COR-L47 (cell line): ENCODE measurements around the gene CTNNBL1.
A peak's percentile ranks its signal among the peaks of the same experiment; 100 is the strongest.
"Not testable (repeated sequence)": the region's sequence is repeated elsewhere in the genome, so short reads cannot be mapped to it uniquely, and the experiment has no call there.

Experiments
- DNase-seq: peaks from one replicate; lab custom pipeline; 2025; lab: John Stamatoyannopoulos, UW

The CTNNBL1 gene

GRCh38 chr20:37693635-37694626 lies at the start of gene CTNNBL1:
Gene CTNNBL1, plus strand, starts transcription at chr20:37694030. Its CDS starts 93 bp downstream, at chr20:37694123.
- DNase-seq, result peak; percentile 96

- DNase-seq, result no peak
These were observed 49.2 kb upstream of the CTNNBL1 start for GRCh38 chr20:37644605-37645004.

- no peak for DNase-seq
These were observed 45.9 kb upstream of the CTNNBL1 start for GRCh38 chr20:37647946-37648345.

- no peak for DNase-seq
These were observed 44.8 kb upstream of the CTNNBL1 start for GRCh38 chr20:37649017-37649416.

- DNase-seq, result no peak
These were observed 44.0 kb upstream of the CTNNBL1 start for GRCh38 chr20:37649676-37650370.

- DNase-seq, result no peak
These were observed 43.2 kb upstream of the CTNNBL1 start for GRCh38 chr20:37650661-37651060.

GRCh38 chr20:37651932-37652331 lies 41.9 kb upstream of the CTNNBL1 start:
- DNase-seq, result peak; percentile 34

GRCh38 chr20:37656945-37657344 lies 36.9 kb upstream of the CTNNBL1 start:
- DNase-seq, result no peak

GRCh38 chr20:37657924-37658804 lies 35.7 kb upstream of the CTNNBL1 start:
- no peak for DNase-seq

GRCh38 chr20:37661519-37661918 lies 32.3 kb upstream of the CTNNBL1 start:
- DNase-seq, result no peak

- DNase-seq, result no peak
These were observed 31.5 kb upstream of the CTNNBL1 start for GRCh38 chr20:37662308-37662707.

- DNase-seq, result not testable (repeated sequence)
These were observed 29.2 kb upstream of the CTNNBL1 start for GRCh38 chr20:37664595-37664994.

GRCh38 chr20:37668166-37668565 lies 25.7 kb upstream of the CTNNBL1 start:
- DNase-seq, result no peak

- DNase-seq, result no peak
These were observed 24.6 kb upstream of the CTNNBL1 start for GRCh38 chr20:37669062-37669772.

- DNase-seq, result no peak
These were observed 24.0 kb upstream of the CTNNBL1 start for GRCh38 chr20:37669773-37670236.

GRCh38 chr20:37670351-37670791 lies 23.5 kb upstream of the CTNNBL1 start:
- peak; percentile 52 for DNase-seq

GRCh38 chr20:37672143-37672542 lies 21.7 kb upstream of the CTNNBL1 start:
- no peak for DNase-seq

GRCh38 chr20:37673444-37673843 lies 20.4 kb upstream of the CTNNBL1 start:
- DNase-seq, result no peak

GRCh38 chr20:37676440-37676839 lies 17.4 kb upstream of the CTNNBL1 start:
- no peak for DNase-seq

- DNase-seq, result no peak
These were observed 15.6 kb upstream of the CTNNBL1 start for GRCh38 chr20:37677969-37678861.
